Trophoblast cell (in vitro differentiated cells and primary cell): ENCODE measurements around the gene CALML4.

Source experiments
- DNase-seq, 2 donors: peaks; one replicate each; pipeline ENCODE4 v3.0.0-alpha.2; 2016
- H2AFZ ChIP-seq: 2 replicates; pipeline ENCODE4 v1.6.1; 2013; ENCODE audit warnings: low read length, moderate library complexity, mild to moderate bottlenecking; ENCODE audit not compliant: insufficient read depth, poor library complexity
- H2AK5ac ChIP-seq: 2 replicates; pipeline ENCODE4 v1.6.1; 2013; ENCODE audit warnings: mild to moderate bottlenecking, low read length
- H2BK120ac ChIP-seq: 2 replicates; pipeline ENCODE4 v1.6.1; 2013; ENCODE audit warnings: low read length, mild to moderate bottlenecking, moderate library complexity; ENCODE audit not compliant: insufficient read depth, poor library complexity
- H2BK12ac ChIP-seq: 2 replicates; pipeline ENCODE4 v1.6.1; 2013; ENCODE audit warnings: mild to moderate bottlenecking, low read length, moderate library complexity
- H2BK5ac ChIP-seq: 2 replicates; pipeline ENCODE4 v1.6.1; 2013; ENCODE audit warnings: low read length, low read depth, moderate library complexity, mild to moderate bottlenecking; ENCODE audit not compliant: poor library complexity
- H3K14ac ChIP-seq: 2 replicates; pipeline ENCODE4 v1.6.1; 2013; ENCODE audit warnings: mild to moderate bottlenecking, low read length
- H3K18ac ChIP-seq: 2 replicates; pipeline ENCODE4 v1.6.1; 2013; ENCODE audit warnings: mild to moderate bottlenecking, low read length
- H3K23ac ChIP-seq: 2 replicates; pipeline ENCODE4 v1.6.1; 2013; ENCODE audit warnings: low read length
- H3K27ac ChIP-seq: 2 replicates; pipeline ENCODE4 v1.5.1; 2013; ENCODE audit warnings: low read depth, mild to moderate bottlenecking, inconsistent platforms, low read length, moderate library complexity
- H3K27me3 ChIP-seq: 2 replicates; pipeline ENCODE4 v1.6.1; 2013; ENCODE audit warnings: inconsistent platforms, mild to moderate bottlenecking, low read length, moderate library complexity; ENCODE audit not compliant: insufficient read depth
- H3K36me3 ChIP-seq, 2 experiments: 1 replicate in 1 of 2; 2 replicates in 1 of 2; pipeline ENCODE4 v1.6.1; 2013; ENCODE audit warnings: low read length in 2 of 2, mild to moderate bottlenecking in 2 of 2, moderate library complexity in 1 of 2; ENCODE audit not compliant: insufficient read depth in 2 of 2, control insufficient read depth in 1 of 2
- H3K4ac ChIP-seq: 2 replicates; pipeline ENCODE4 v1.6.1; 2013; ENCODE audit warnings: low read depth, mild to moderate bottlenecking, low read length, moderate library complexity
- H3K4me1 ChIP-seq, 2 experiments: 1 replicate in 1 of 2; 2 replicates in 1 of 2; pipeline ENCODE4 v1.6.1; 2013; ENCODE audit warnings: low read length in 2 of 2, mild to moderate bottlenecking in 2 of 2, moderate library complexity in 1 of 2; ENCODE audit not compliant: insufficient read depth in 2 of 2, control insufficient read depth in 1 of 2
- H3K4me2 ChIP-seq: 2 replicates; pipeline ENCODE4 v1.6.1; 2013; ENCODE audit warnings: inconsistent platforms, mild to moderate bottlenecking, low read length, moderate library complexity
- H3K4me3 ChIP-seq: 2 replicates; pipeline ENCODE4 v1.5.1; 2013; ENCODE audit warnings: mild to moderate bottlenecking, low read depth, low read length, inconsistent platforms
- H3K79me1 ChIP-seq: one replicate; pipeline ENCODE4 v1.6.1; 2013; ENCODE audit warnings: low read length
- H3K79me2 ChIP-seq: 2 replicates; pipeline ENCODE4 v1.6.1; 2013; ENCODE audit warnings: low read length, mild to moderate bottlenecking; ENCODE audit not compliant: control insufficient read depth, insufficient read depth, poor library complexity
- H3K9ac ChIP-seq: 2 replicates; pipeline ENCODE4 v1.6.1; 2013; ENCODE audit warnings: mild to moderate bottlenecking, low read length
- H3K9me3 ChIP-seq: 2 replicates; pipeline ENCODE4 v1.6.1; 2013; ENCODE audit warnings: low read depth, mild to moderate bottlenecking, control low read depth, inconsistent platforms, low read length; ENCODE audit not compliant: insufficient read depth
- H4K12ac ChIP-seq: 2 replicates; pipeline ENCODE4 v1.6.1; 2013; ENCODE audit warnings: low read depth, mild to moderate bottlenecking, low read length, moderate library complexity
- H4K8ac ChIP-seq: 2 replicates; pipeline ENCODE4 v1.6.1; 2013; ENCODE audit warnings: low read depth, mild to moderate bottlenecking, low read length, moderate library complexity
- H4K91ac ChIP-seq: one replicate; pipeline ENCODE4 v1.6.1; 2013; ENCODE audit warnings: low read depth, mild to moderate bottlenecking, low read length, moderate library complexity
- WGBS: extraction: QIAGEN DNeasy Blood & Tissue Kit; methylation state at CpG from one replicate; pipeline ENCODE4 v1.1.7; 2013; ENCODE audit warnings: missing lambda C conversion rate; ENCODE audit not compliant: insufficient read length, insufficient coverage; ENCODE audit errors: extremely low coverage; 5-methylcytosine and 5-hydroxymethylcytosine counted together

Gene CALML4

DNA sequence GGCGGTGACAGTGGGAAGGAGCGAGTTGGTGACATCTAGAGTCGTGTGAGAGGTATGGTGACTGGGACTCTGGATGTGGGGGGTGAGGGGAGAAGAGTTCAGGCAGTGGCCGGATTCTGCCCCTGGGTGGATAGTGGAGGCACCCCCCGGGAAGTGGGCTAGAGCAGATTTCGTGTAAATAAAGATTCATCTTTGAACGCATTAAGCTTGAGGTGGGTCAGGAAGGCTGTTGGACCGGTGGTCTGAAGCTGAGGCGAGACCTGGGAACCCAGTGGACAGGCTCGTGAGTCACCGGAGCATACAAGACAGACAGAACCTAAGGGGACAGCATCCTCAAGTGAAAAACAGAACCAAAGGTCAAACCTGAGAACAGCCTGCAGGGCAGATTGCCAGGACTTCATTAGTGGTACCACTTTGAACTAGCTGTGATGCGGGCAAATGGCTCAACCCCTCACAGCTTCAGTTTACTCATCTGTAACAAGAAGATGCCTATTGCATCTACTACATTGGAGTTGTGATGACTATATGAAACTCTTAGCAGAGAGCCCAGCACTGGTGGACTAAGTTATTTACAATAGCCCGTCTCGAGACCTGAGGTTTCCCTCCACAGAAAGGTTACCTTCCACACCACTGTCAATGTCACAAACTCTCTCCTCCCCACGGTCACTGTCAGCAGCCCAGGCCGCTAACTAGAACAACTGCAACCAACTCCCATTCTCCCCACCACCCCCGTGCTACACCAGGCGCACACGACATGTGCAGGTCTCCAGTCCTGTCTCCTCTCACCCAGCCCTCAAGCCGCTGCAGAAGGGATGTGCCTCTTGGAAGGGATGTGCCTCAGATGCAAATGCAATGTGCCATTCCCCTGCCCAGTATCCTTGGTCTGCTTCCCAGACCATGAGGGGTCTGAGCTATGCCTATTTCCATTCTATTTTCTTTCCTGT is 25.3 kb upstream of the CALML4 start:
- H3K79me1 ChIP-seq: peaks cover 7% of the 10 kb centered on the region
- no peak overlapping the region for H2AFZ ChIP-seq
- no peak overlapping the region for H3K27ac ChIP-seq
- no peak overlapping the region for H3K14ac ChIP-seq
- H3K36me3 ChIP-seq: no peaks in the 10 kb centered on the region
- no peaks in the 10 kb centered on the region for H3K9me3 ChIP-seq
- H3K27me3 ChIP-seq: no peaks in the 10 kb centered on the region
- H3K4me3 ChIP-seq: peak overlapping the region; percentile 97
- H2AK5ac ChIP-seq: no peak overlapping the region
- H3K79me2 ChIP-seq: peaks cover 11% of the 10 kb centered on the region
- H3K4me1 ChIP-seq: peaks cover 8 to 14% of the 10 kb centered on the region in 2 experiments
- H3K9ac ChIP-seq: peak overlapping the region; percentile 35
- H3K18ac ChIP-seq: no peak overlapping the region
- no peak overlapping the region for H2BK5ac ChIP-seq
- H3K4me2 ChIP-seq: peak overlapping the region; percentile 87
- no peak overlapping the region for H3K4ac ChIP-seq
- WGBS: no CpG with 5 or more reads among the region's 20 CpGs
- peak; percentile 86 to 96 for DNase-seq
- peak overlapping the region; percentile 2 for H4K12ac ChIP-seq
- peak overlapping the region; percentile 8 for H4K8ac ChIP-seq
- H4K91ac ChIP-seq: no peak overlapping the region
- no peak overlapping the region for H3K23ac ChIP-seq
- H2BK120ac ChIP-seq: no peak overlapping the region
- no peak overlapping the region for H2BK12ac ChIP-seq

DNA sequence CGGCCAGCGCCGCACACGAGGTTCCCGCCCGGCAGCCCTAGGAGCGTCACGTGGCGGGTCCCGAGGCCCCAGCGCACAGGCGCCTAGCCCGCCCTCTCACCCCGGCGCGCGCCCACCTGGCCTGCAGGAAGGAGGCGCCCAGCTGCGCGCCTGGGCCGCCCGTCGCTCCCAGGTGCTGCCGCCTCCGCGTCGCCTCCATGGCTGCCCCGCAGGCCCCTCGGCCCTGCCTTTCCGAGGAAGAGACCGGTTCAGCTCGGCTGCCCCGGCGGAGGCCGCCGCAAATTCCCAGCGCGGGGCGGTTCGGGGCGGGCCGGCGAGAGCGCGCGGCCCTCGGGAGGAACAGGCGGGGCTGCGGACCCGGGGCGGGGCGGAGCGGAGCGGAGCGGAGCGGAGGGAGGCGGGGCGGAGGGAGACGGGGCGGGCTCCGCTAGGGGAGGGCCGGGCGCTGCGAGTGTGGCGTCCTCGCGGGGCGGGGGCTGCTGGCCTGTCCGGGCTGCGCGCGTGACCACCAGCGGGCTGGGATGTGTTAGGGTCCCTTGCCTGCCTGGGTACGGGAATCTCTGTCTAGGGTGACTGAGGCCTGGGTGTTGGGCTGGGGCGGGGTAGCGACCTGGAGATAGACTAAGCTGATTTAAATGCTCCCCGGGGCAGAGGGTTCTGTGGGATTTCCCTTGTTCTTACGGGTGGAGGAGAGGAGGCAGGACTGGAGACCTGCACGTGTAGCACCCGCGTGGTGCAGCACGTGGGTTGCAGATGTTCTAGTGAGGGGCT is 24.4 kb upstream of the CALML4 start, which contains the start of gene CLN6:
TSS of gene CLN6 (minus strand) at position 343 of the 771 bp plus-strand sequence. CDS start at position 199, 144 bp downstream.
- Histone ChIP-seq H3K9me3 (no peaks in the 10 kb centered on the region), H3K18ac (peak within 1 kb of the TSS; percentile 92), H4K12ac (peak within 1 kb of the TSS; percentile 54), H3K27me3 (no peaks in the 10 kb centered on the region), H3K14ac (peak within 1 kb of the TSS; percentile 92), H3K79me1 (peaks cover 7% of the 10 kb centered on the region), H2BK5ac (peak within 1 kb of the TSS; percentile 91), H3K27ac (peak within 1 kb of the TSS; percentile 79), H2BK120ac (peak within 1 kb of the TSS; percentile 90), H3K79me2 (peaks cover 13% of the 10 kb centered on the region), H4K8ac (peak within 1 kb of the TSS; percentile 92), H2BK12ac (no peak within 1 kb of the TSS), H2AFZ (peak within 1 kb of the TSS; percentile 57), H3K4me1 (peaks cover 5 to 11% of the 10 kb centered on the region in 2 experiments), H3K9ac (peak within 1 kb of the TSS; percentile 94), H3K23ac (no peak within 1 kb of the TSS), H3K4me3 (peak within 1 kb of the TSS; percentile 97), H3K36me3 (no peaks in the 10 kb centered on the region), H2AK5ac (no peak within 1 kb of the TSS), H4K91ac (peak within 1 kb of the TSS; percentile 89), H3K4ac (peak within 1 kb of the TSS; percentile 84), H3K4me2 (peak within 1 kb of the TSS; percentile 87)
- DNase-seq: peak; percentile 72 to 80
- WGBS: no CpG with 5 or more reads among the region's 82 CpGs

DNA sequence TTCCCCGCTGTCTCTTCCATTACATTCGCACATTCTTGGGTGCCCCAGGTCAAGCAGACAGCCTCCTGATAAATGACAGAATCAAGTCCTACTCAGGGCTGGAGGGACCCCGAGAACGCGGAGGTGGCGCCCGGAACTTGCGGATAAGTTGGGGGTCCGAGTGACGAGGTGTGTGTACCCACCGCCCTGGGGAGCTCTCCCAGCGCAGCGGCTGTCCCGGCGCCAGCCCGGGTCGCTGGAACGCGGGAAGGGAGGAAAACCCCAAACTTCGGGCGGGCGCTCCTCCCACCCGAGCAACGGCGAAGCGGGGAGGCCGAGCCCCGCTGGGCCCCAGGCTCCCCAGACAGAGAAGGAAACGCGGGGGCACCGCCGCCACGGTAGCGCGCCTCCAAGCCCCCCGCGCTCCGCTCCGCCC is 23.8 kb upstream of the CALML4 start:
- H4K91ac ChIP-seq: peak overlapping the region; percentile 89
- H2BK120ac ChIP-seq: peak overlapping the region; percentile 90
- no peak overlapping the region for H2AK5ac ChIP-seq
- no peak overlapping the region for H3K23ac ChIP-seq
- H3K27me3 ChIP-seq: no peaks in the 10 kb centered on the region
- no CpG with 5 or more reads among the region's 39 CpGs for WGBS
- H4K12ac ChIP-seq: peak overlapping the region; percentile 54
- no peaks in the 10 kb centered on the region for H3K9me3 ChIP-seq
- peak overlapping the region; percentile 92 for H3K18ac ChIP-seq
- peak overlapping the region; percentile 57 for H2AFZ ChIP-seq
- H3K36me3 ChIP-seq: no peaks in the 10 kb centered on the region
- peaks cover 13% of the 10 kb centered on the region for H3K79me2 ChIP-seq
- H4K8ac ChIP-seq: peak overlapping the region; percentile 92
- peaks cover 5 to 11% of the 10 kb centered on the region in 2 experiments for H3K4me1 ChIP-seq
- peak overlapping the region; percentile 92 for H3K14ac ChIP-seq
- peak overlapping the region; percentile 91 for H2BK5ac ChIP-seq
- H3K4me2 ChIP-seq: peak overlapping the region; percentile 87
- H3K4ac ChIP-seq: peak overlapping the region; percentile 84
- peaks cover 7% of the 10 kb centered on the region for H3K79me1 ChIP-seq
- H3K9ac ChIP-seq: peak overlapping the region; percentile 71
- H3K4me3 ChIP-seq: peak overlapping the region; percentile 97
- no peak overlapping the region for H2BK12ac ChIP-seq
- H3K27ac ChIP-seq: peak overlapping the region; percentile 79
- no peak for DNase-seq
